Bone marrow (tissue), 2 donors: Measurements from ENCODE around the gene NPRL2.

Experiments
- DNase-seq, 2 donors: peaks; one replicate each; lab custom pipeline; 2025; lab: John Stamatoyannopoulos, UW

Gene NPRL2

GRCh38 chr3:50373146-50374051, 22.8 kb upstream of the NPRL2 start:
- DNase-seq, result no peak

GRCh38 chr3:50372349-50372748, 21.8 kb upstream of the NPRL2 start:
- DNase-seq, result no peak

- no peak for DNase-seq
Measured at GRCh38 chr3:50371133-50371685, 20.6 kb upstream of the NPRL2 start.

- DNase-seq, result no peak
Measured at GRCh38 chr3:50370594-50370993, 20.0 kb upstream of the NPRL2 start.

GRCh38 chr3:50369012-50369670, 18.6 kb upstream of the NPRL2 start:
- DNase-seq, result no peak

- no peak for DNase-seq
Measured at GRCh38 chr3:50365842-50366220, 15.3 kb upstream of the NPRL2 start.

GRCh38 chr3:50365080-50365841, 14.7 kb upstream of the NPRL2 start:
- peak; percentile 46 to 66 for DNase-seq

GRCh38 chr3:50364573-50365079, 14.1 kb upstream of the NPRL2 start:
- no peak for DNase-seq

GRCh38 chr3:50359760-50360110, 9.2 kb upstream of the NPRL2 start:
- DNase-seq, result no peak

GRCh38 chr3:50358911-50359759, 8.6 kb upstream of the NPRL2 start, which contains the start of gene TMEM115:
Gene TMEM115, minus strand, starts transcription at chr3:50359521. Its CDS starts 458 bp downstream, at chr3:50359063.
- peak; percentile 64 to 97 for DNase-seq

- no peak for DNase-seq
Measured at GRCh38 chr3:50358355-50358910, 7.9 kb upstream of the NPRL2 start.

- DNase-seq, result no peak
Measured at GRCh38 chr3:50357481-50357880, 6.9 kb upstream of the NPRL2 start.

- no peak for DNase-seq
Measured at GRCh38 chr3:50356553-50356952, 6.0 kb upstream of the NPRL2 start.

GRCh38 chr3:50355829-50356552, 5.4 kb upstream of the NPRL2 start:
- no peak for DNase-seq

- DNase-seq, result no peak
Measured at GRCh38 chr3:50354850-50355249, 4.3 kb upstream of the NPRL2 start.

GRCh38 chr3:50354186-50354764, 3.7 kb upstream of the NPRL2 start:
- DNase-seq, result no peak

- no peak for DNase-seq
Measured at GRCh38 chr3:50353245-50354004, 2.9 kb upstream of the NPRL2 start.

GRCh38 chr3:50352781-50353180, 2.2 kb upstream of the NPRL2 start:
- DNase-seq, result peak in 1 of 2 donors; percentile 49

GRCh38 chr3:50351323-50351697, 735 bp upstream of the NPRL2 start:
- DNase-seq, result no peak
